GM21447 (cell line): ENCODE data around the gene PARD3.

Source experiments
- ATAC-seq: cut with Tn5 transposase; IDR thresholded peaks from one replicate; pipeline ENCODE4 v1.9.1; 2021; ENCODE audit not compliant: unreplicated experiment

Gene PARD3

DNA sequence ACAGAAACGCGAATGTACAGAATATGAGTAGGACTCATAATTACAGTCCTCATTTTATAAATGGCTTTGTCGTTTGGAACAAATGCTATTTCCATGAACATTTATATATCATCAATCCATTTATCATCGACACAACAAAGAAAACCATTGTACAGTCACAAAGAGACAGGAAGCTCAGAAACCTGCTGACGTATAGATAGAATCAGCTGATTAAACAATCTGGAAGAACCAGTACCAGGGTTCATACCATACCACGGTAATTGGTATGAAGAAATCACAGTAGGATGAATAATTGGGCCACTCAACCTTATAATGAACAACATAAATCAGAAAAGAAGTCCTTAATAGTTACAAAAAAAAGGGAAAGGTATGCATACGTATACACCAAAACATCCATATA, 295.0 kb downstream of the PARD3 start:
- ATAC-seq: no peak

DNA sequence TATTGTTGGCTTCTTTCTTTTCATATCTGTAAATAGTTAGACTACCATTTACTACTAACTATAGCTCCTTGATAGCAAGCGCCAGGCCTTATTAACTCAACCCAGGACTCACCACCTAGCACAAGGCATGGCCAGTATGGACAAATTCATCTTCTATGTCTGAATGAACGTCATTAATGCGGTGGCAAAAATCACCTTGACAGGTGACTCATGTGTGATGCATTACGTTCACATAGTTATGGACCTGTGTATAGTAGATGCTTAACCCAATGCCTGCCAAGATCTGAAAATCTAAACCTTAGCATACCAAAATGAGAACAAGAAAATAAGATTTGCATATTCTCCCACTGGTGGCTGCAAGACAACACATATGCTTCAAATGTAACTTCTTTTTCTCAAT, 300.8 kb downstream of the PARD3 start:
- no peak for ATAC-seq

DNA sequence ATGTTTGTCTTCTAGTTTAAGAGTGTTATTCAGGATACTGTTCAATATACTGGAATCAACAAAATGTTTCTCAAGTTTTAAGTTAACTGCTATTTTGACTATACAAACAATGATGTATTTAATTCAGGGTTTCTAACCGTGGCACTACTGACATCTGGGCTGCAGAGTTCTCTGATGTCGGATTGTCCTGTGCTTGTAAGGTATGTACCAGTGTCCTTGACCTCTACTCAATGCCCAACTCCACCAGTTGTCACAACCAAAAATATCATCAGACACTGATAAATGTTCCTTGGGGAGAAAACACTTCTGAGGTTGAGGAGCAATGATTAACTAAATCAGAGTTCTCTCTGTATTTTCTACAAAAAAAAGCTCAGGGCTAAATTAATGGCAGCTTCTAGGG, 301.5 kb downstream of the PARD3 start:
- ATAC-seq: no peak

DNA sequence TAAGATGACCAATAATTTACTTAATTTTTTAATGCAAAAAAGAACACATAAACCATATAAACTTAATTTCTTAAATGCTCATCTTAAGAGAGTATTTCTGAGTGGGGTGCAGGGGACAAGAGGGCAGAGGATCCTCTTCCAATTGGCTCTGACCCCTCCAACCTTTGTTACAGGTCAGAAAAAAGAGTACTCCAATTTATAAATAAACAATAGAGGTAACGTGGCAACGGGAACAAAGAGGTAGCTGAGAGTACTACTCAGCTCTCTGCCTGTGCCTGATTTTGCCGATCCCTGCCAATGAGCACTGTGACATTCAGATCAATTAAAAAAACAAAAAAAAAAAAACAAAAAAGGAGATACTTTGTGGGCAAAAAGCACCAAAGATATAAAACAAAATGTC, 307.9 kb downstream of the PARD3 start:
- ATAC-seq: no peak

DNA sequence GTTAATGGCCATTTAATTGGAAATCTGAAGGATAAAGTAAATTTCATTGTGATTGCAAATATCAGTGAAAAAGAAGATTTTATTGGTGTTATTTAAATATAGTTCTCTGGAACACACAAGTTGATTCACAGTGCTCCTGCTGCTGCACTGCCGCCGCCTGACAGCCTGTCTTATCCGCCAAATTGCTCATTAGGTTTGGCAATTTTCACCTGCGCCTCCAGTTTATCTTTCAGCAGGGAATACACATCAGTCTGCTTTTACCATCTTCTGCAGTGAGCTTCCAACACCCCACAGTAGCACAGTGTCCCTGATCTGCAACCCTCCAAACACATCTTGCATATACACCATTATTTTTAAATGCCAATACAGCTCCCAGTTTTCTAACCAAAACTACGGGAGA, 308.3 kb downstream of the PARD3 start:
- no peak for ATAC-seq

DNA sequence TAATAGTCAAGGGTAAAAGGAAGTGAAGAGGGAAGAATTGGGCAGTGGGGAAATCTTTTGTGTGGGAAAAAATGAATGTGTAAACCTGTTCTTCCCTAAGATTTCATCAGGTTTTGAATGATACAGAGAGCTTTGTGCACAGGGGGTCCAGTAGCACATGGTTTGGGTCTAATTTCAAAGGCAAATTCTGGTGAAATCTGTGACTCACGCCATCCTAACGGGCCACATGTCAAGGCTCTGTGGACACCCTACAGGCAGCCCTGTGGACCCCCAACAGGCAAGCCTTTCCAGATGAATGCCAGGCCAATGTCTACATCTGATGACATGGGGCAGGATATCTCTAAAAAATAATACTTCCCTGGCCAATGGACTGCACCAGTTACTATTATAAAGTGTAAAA, 309.8 kb downstream of the PARD3 start:
- no peak for ATAC-seq

DNA sequence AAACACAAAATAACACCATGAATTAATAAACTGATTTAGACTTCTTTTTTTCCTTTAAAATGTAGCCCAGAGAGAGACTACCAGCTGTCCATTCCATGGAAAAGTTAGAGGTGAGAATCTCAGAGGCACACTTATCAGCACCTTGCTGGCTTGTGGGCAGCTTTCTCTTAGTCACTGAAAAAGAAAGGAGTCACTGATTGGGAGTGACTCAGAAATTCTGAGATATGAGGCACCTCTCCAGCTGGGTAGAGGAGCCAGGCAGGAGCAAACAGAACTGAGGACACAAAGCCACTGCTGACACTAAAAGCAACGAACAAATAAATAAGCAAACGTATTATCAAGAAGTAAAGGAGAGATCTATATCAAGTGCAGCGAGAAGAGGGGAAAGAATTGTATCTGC, 310.6 kb downstream of the PARD3 start:
- ATAC-seq: no peak

DNA sequence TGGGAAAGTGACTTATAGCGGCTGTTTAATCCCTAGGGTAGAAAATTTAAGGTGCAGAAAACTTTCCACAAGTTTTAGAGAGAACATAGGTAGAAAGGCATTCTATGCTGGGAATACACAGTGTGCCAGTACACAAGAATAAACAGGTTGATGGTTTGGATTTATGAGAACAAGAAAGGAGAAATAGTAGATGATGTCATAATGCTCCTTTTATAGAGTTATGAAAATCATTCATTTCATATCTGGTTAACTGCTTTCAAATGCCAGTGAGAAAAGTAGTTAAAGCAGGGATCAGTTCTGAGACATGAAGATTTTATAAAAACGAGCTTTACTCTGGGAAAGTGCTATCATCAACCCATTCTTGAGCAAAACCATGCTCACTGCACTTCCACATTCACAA, 311.4 kb downstream of the PARD3 start:
- ATAC-seq: no peak

DNA sequence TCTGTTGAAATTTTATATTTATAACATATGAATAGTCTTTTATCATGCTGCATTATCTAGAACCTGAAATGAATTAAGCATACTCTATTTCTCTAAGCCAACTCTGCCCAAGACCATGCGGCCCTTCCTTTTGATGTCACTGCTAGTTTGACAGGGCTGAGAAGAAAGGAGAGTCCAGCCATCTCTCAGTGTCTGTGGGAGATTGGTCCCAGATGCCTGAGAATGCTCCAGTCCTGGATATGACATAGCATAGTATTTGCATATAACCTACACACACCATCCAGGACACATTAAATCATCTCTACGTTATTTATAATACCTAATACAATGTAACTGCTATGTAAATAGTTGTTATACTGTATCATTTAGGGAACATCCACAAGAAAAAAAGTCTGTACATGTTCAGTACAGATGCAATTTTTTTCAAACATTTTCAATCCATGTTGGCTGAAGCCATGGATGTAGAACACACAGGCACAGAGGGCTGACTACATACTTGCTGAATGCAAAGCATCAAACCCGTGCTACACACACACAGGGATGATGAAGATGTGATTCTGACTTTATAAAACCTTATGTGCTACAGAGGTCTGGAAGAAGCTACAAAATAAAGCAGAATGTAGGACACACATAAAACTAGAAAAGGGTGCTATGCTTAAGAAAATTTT, 315.4 kb downstream of the PARD3 start:
- no peak for ATAC-seq

DNA sequence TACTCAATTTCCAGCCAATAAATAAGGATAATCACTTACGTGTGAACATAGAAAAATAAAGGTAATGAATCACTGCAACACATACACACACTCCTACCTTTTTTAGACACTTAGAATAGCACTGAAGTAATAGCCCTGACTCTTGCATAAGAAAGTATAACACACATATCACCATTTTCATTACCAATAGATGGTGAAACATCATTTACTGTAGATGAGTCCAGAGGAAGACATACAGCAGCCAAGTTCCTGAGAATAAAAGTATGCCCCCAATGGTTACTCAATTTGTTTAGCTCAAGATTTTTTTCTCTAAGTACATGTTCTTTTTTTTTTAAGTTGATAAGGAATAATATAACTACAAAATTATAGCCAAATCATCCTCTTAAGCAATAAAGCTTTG, 316.3 kb downstream of the PARD3 start:
- ATAC-seq: no peak

DNA sequence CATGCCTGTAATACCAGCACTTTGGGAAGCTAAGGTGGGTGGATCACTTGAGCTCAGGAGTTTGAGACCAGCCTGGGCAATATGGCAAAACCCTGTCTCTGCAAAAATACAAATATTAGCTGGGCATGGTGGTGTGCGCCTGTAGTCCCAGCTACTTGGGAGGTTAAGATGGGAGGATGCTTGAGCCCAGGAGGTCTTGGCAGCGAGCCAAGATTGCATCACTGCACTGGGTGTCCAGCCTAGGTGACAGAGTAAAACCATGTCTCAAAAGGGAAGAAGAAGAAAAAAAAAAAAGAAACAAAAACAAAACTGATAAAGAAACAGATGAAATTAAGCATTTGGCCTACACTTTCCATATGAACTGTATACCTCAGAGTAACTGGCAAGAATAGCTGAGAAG, 319.2 kb downstream of the PARD3 start:
- no peak for ATAC-seq

DNA sequence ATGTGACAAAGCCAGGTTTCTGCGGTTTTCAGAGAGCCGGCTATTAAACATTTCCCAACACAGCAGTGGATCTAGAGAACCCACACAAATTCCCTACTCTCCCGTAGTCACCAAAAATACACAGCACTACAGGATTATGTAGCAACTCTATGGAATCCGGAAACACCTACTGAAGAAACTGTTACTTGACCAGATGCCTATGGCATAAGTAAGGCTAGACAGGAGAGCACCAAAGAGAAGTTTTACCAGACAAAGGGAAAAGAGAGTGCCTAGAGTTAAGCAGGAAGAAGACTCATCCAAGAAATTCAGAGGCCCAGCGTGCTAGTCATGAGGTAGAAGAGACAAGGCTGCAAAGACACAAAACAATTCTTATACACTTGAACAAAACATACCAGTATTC, 321.1 kb downstream of the PARD3 start:
- ATAC-seq: no peak

DNA sequence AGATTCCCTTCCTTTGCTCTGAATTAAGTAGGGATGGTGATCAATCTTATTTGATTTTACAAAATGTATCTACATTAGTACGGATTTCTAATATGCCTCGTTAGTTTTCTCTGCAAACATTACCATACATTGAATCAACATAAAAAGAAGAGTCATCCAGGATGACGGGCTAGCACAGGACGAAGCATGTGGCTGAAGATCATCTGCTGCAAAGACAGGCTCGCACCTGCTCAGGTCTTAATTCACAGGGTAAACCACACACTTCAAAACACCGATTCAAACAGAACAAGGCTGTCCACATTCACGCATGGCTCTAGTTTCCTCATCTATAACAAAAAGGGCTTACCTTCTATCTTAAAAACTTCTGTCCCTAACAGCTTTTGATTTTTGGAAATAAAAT, 323.0 kb downstream of the PARD3 start:
- no peak for ATAC-seq

DNA sequence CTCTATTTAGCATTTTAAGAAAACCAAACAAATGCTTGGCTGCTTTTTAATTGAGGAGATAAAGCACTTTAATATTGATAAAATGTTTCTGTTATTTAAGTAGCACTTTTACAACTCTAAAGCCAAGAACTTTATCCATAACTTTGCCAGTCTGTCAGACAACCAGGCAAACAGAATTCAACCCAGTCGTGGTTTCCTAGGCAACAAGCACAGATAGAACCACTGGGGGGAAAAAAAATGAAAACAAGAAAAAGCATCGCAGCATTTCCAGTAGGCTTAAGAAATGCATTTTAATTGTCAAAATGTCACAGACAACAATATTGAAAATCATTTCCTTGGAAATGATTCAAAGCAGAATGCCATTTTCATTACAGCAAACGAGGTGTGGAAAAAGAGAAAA, 323.4 kb downstream of the PARD3 start:
- ATAC-seq: no peak

DNA sequence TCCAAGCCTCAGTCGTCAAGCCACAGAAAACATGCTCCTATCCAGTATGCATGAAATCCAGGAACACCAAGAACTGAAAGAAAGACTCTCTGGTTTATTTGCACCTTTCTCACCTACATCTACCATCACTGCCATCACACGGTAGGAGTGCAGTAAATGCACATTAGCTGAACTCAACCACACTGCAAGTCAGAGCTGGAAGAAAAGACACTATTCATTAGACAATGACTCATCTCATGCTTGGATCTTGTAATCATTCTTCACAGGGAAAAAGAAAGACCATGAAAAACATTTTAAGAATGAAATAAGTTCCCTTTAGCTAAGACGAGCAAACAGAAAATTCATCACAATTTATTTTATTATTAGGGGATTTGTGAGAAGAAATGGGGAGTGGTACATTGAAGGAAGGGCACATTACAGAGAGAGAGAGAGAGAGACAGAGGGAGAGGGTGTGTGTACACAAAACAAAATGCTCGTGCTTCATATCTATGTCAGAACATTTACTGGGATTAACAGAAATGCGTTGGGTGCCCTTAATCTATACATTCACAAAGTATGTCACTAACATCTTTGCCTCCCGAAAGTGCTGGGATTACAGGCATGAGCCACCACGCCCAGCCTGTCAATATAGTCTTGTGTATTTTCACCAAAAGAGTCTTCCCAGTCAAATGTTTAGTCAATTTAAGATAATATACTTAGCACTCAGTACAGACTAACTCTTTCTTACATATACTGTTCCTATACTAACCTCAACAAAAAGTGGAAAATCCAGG, 324.9 kb downstream of the PARD3 start:
- ATAC-seq: no peak

DNA sequence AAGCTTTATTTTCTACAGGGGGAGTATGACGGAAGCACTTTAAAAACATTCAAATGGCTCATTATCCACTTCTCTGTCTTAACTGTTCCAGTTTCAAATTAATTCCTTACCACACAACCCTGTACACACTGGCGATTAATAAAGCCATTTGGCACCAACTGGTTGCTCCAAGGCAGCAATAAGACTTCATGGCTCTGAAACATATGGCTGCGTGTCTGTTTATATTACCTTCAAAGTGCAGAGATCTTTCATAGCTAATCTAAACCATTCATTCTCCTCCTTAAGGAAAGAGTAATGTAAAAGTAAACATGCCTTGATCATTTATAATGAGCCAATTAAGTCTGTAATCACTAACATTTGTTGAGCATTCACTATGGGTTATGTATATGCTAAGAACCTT, 325.7 kb downstream of the PARD3 start:
- no peak for ATAC-seq

DNA sequence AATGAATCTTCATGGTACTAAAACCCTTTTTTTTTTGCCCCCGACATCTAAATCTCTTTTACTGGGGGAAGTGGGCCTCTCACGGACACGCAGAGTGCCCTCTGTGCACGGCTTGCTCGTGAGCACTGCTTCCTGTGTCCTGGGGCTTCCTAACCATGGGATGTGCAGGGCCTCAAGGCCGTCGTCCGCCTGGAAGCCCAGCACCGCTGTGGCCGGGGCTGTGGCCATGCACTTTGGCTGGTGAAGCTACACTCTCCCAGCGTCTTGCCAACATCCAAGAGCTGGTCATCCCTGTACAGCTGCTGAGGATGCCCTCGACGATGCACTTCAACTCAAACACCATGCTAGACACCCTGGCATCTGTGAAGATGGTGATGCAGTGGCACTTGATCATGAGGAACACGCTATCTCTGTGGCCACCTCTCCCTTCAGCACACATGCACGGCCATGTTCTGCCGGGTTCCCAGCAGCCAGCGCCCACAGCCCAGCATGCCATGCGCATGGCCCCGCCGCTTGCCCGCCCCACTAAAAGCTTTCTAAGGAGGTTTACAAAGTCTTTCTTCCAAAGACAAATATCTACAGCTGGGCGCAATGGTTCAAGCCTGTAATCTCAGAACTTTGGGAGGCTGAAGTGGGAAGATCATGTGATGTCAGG, 326.5 kb downstream of the PARD3 start:
- no peak for ATAC-seq

DNA sequence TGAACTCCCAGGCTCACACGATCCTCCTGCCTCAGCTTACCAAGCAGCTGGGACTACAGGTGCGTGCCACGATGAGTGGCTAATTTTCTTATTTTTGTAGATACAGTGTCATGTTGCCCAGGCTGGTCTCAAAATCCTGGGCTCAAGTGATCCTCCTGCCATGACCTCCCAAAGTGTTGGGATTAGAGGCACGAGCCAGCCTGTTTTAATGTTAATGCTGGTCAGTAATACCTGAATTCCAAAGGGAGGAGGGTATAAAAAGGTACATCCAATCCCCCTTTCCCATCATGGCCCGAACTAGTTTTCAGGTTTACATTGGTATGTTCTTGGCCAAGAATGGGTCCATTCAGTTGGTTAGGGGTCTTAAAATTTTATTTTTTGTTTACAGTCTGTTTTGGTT, 329.1 kb downstream of the PARD3 start:
- ATAC-seq: no peak

DNA sequence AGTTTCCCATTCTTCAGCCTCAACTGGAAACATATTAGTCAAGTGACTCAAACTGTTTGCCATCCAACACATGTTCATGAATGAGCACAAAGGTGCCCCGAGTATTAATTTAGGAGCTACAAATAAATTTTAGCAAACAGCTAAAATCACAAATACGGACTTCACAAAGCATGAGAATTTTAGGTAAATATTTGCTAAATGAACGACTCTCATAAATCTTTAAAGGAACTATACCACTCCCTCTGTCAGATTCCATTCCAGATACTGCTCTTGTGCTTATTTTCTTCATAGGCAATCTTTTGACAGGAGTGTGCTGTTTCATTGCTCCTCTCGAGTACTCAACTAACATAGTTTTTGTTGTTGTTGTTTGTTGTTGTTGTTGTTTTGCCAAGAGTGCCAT, 330.9 kb downstream of the PARD3 start:
- ATAC-seq: no peak

DNA sequence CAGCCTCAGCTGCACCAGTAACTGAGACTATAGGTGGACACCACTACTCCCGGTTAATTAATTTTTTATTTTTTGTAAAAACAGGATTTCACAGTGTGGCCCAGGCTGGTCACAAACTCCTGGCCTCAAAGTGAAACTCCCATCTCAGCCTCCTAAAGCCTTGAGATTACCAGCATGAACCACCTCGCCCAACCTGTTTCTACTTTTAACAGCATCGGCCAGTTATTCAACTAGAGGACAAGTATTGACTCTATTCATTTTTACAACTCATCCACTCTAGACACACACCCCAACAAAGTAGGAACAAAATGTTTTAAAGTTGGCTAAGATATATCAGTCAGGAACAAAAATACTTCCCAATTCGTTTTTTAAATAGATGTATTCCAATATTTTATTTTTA, 334.8 kb downstream of the PARD3 start:
- no peak for ATAC-seq

DNA sequence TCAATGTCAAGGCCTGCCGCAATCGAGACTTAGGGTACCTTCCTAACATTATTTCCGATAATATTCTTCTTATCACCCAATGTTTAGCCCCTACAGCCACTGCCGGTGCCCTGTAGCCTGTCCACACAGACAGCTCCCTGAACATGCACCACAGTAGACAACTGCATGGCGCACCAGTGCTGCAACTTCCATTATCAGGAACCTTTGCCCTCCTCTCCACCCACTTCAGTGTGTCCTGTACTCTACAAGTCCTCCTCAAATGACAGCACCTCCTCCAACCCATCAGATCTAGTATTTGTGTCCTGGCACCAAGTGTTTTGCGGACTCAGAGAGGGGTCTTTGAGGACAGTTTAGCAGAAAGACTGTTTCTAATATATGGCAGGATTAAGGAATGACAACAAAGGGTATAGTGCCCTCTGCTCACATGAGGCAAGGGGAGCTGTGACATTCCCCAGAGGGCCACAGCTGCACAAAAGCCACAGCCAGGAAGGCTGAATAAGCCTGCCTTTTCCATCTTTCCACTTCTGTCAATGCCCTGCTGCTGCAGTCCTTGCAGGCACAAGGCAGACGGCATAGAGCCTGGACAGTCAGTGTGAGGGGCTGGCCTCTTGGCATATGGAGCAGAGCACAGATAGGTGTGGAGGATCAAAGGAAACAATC, 335.4 kb downstream of the PARD3 start:
- ATAC-seq: no peak

DNA sequence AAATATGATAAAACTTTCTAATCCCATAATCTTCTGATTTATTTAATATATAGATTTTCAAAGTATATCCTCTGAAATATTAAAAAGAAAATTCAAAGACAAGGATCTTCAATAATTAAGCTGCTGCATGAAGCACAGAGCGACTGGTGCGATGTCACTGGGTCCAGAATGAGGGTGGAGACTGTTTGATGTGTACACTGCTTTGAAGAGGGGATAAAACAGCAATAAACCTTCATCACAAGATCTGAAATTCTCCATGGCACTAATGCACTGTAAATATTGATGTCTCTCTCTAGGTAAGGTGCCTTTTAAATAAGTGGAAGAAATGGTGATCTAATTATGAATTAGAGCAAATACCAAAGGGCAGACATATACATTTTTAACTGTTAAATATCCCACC, 337.8 kb downstream of the PARD3 start:
- ATAC-seq: no peak
